ENCODE data around the gene POU4F1. TPM values are rescaled to one million over a fixed set of nuclear protein-coding genes. Genes with fewer than 3 reads are reported as not detected.

POU4F1 gene, protein sequence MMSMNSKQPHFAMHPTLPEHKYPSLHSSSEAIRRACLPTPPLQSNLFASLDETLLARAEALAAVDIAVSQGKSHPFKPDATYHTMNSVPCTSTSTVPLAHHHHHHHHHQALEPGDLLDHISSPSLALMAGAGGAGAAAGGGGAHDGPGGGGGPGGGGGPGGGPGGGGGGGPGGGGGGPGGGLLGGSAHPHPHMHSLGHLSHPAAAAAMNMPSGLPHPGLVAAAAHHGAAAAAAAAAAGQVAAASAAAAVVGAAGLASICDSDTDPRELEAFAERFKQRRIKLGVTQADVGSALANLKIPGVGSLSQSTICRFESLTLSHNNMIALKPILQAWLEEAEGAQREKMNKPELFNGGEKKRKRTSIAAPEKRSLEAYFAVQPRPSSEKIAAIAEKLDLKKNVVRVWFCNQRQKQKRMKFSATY
- total RNA-seq: not detected in 2 replicates

GRCh38 chr13:78603240-78603957 is at the start of gene POU4F1:
Gene POU4F1, minus strand, starts transcription at chr13:78603552. Its CDS starts 226 bp downstream, at chr13:78603326.

Other genes with a start within 250 kb of the POU4F1 start
- 14.1 and 25.7 TPM in 2 replicates for gene OBI1, start 55.6 kb upstream of the POU4F1 start, total RNA-seq

Measured in uterine smooth muscle cell (primary cell).